Natural killer cell (primary cell): Measurements from ENCODE around the gene MCF2L. TPM values are rescaled to one million over a fixed set of nuclear protein-coding genes. Genes with fewer than 3 reads are reported as not detected.

Experiments
- ATAC-seq, 3 donors: fragments of 150-1000 bp in 2 of 3; fragments of 200-7000 bp in 1 of 3; cut with Tn5 transposase; 1 replicate in 1 of 3; 2 replicates in 2 of 3; pipeline ENCODE4 v1.10.0; 2021; ENCODE audit warnings: mild to moderate bottlenecking in 2 of 3, moderate library complexity in 2 of 3
- DNase-seq, 2 donors: peaks; one replicate each; pipeline versions ENCODE4 v3.0.0 to v3.0.0-alpha.2; 2013 to 2021; ENCODE audit warnings: mixed read lengths in 1 of 2
- H3K27ac ChIP-seq: one replicate; pipeline ENCODE4 v1.5.1; 2013; ENCODE audit warnings: mild to moderate bottlenecking, low read length
- H3K27me3 ChIP-seq: one replicate; pipeline ENCODE4 v1.6.1; 2013; ENCODE audit warnings: low read length; ENCODE audit not compliant: control insufficient read depth, insufficient read depth
- H3K36me3 ChIP-seq: one replicate; pipeline ENCODE4 v1.6.1; 2013; ENCODE audit warnings: low read length; ENCODE audit not compliant: control insufficient read depth, insufficient read depth
- H3K4me1 ChIP-seq: one replicate; pipeline ENCODE4 v1.6.1; 2013; ENCODE audit warnings: low read length; ENCODE audit not compliant: control insufficient read depth, insufficient read depth
- H3K4me3 ChIP-seq: one replicate; pipeline ENCODE4 v1.5.1; 2013; ENCODE audit warnings: low read length
- H3K9me3 ChIP-seq: one replicate; pipeline ENCODE4 v1.6.1; 2013; ENCODE audit warnings: low read length; ENCODE audit not compliant: control insufficient read depth, insufficient read depth
- H3K27ac Mint-ChIP-seq, 2 donors: one replicate each; pipeline ENCODE4 v1.8.0; 2022; ENCODE audit warnings: mild to moderate bottlenecking in 2 of 2, mixed read lengths in 2 of 2, moderate library complexity in 1 of 2
- H3K27me3 Mint-ChIP-seq, 2 donors: one replicate each; pipeline ENCODE4 v1.8.0; 2022; ENCODE audit warnings: low read depth in 2 of 2, mixed read lengths in 2 of 2
- H3K36me3 Mint-ChIP-seq: one replicate; pipeline ENCODE4 v1.8.0; 2022; ENCODE audit warnings: mixed read lengths
- H3K4me1 Mint-ChIP-seq, 2 donors: one replicate each; pipeline ENCODE4 v1.8.0; 2022; ENCODE audit warnings: mixed read lengths in 2 of 2
- H3K4me3 Mint-ChIP-seq: one replicate; pipeline ENCODE4 v1.8.0; 2022; ENCODE audit warnings: mild to moderate bottlenecking, moderate library complexity, mixed read lengths
- H3K9me3 Mint-ChIP-seq, 2 donors: one replicate each; pipeline ENCODE4 v1.8.0; 2022; ENCODE audit warnings: mixed read lengths in 2 of 2
- CTCF ChIP-seq: fragments of 200-600 bp; IDR thresholded peaks from one replicate; pipeline ENCODE4 v1.8.0; 2022; ENCODE audit warnings: antibody characterized with exemption
- WGBS: methylation state at CpG from one replicate; pipeline ENCODE4 v1.1.7; 2013; ENCODE audit warnings: missing lambda C conversion rate; ENCODE audit not compliant: insufficient coverage; 5-methylcytosine and 5-hydroxymethylcytosine counted together
- intact Hi-C: fragments of 100-400 bp; cut with micrococcal nuclease; formaldehyde crosslinking; loops from one replicate; pipeline ENCODE4 v1.14.2; 2022
- total RNA-seq, 4 donors: library from RNA; stranded (reverse); fragments of 120-200 nt in 1 of 4; gene quantifications; one replicate each; pipeline versions ENCODE4 v1.2.3 to v1.2.4, GENCODE V29; 2013 to 2022

The MCF2L gene
- total RNA-seq, 3 donors from 2014 or later (not counting 1 experiment from before 2014, with no cell fraction given) = 1.7 to 3.0 (median 3.0) TPM

- Histone ChIP-seq H3K4me1 (no peaks in the 10 kb centered on the region), H3K27ac (no peak overlapping the region), H3K4me3 (no peak overlapping the region), H3K9me3 (no peaks in the 10 kb centered on the region), H3K27me3 (no peaks in the 10 kb centered on the region), H3K36me3 (no peaks in the 10 kb centered on the region)
- Mint-ChIP-seq H3K4me1 (no peaks in the 10 kb centered on the region), H3K36me3 (no peaks in the 10 kb centered on the region), H3K9me3 (no peaks in the 10 kb centered on the region), H3K4me3 (no peak overlapping the region), H3K27ac (no peak overlapping the region), H3K27me3 (peaks cover 0 to 9% of the 10 kb centered on the region in 2 donors)
- no peak for TF ChIP-seq CTCF
- intact Hi-C loops = no loop called here
- DNase-seq (no peak), ATAC-seq (no peak)
- WGBS = 89% methylated on average over 7 of the region's 7 CpGs
Observed at GRCh38 chr13:112987682-112988024, 18.6 kb downstream of the MCF2L start.

- Histone ChIP-seq H3K27ac (no peak overlapping the region), H3K4me1 (no peaks in the 10 kb centered on the region), H3K36me3 (no peaks in the 10 kb centered on the region), H3K9me3 (no peaks in the 10 kb centered on the region), H3K4me3 (no peak overlapping the region), H3K27me3 (no peaks in the 10 kb centered on the region)
- 83% methylated on average over 8 of the region's 8 CpGs for WGBS
- Mint-ChIP-seq H3K4me1 (no peaks in the 10 kb centered on the region), H3K27ac (no peak overlapping the region), H3K9me3 (no peaks in the 10 kb centered on the region), H3K4me3 (no peak overlapping the region), H3K36me3 (no peaks in the 10 kb centered on the region), H3K27me3 (peaks cover 0 to 14% of the 10 kb centered on the region in 2 donors)
- no peak for TF ChIP-seq CTCF
- DNase-seq (no peak), ATAC-seq (no peak)
- intact Hi-C loops = no loop called here
Observed at GRCh38 chr13:112990783-112991182, 21.8 kb downstream of the MCF2L start.

- no peak for ATAC-seq
- 75% methylated on average over 6 of the region's 6 CpGs for WGBS
- TF ChIP-seq CTCF = no peak
Observed at GRCh38 chr13:112991609-112992008, 22.6 kb downstream of the MCF2L start.

GRCh38 chr13:112992931-112993680, 24.1 kb downstream of the MCF2L start:
- no peaks in the 10 kb centered on the region for H3K9me3 ChIP-seq
- no peak for ATAC-seq
- no peaks in the 10 kb centered on the region for H3K36me3 Mint-ChIP-seq
- no peak overlapping the region for H3K4me3 ChIP-seq
- no peak overlapping the region for H3K27ac ChIP-seq
- no peaks in the 10 kb centered on the region for H3K9me3 Mint-ChIP-seq
- no peak for TF ChIP-seq CTCF
- intact Hi-C loops = no loop called here
- H3K27me3 ChIP-seq = no peaks in the 10 kb centered on the region
- H3K4me1 ChIP-seq = no peaks in the 10 kb centered on the region
- no peak overlapping the region for H3K4me3 Mint-ChIP-seq
- WGBS = 91% methylated on average over 31 of the region's 31 CpGs
- H3K36me3 ChIP-seq = no peaks in the 10 kb centered on the region
- no peak for DNase-seq
- H3K4me1 Mint-ChIP-seq = no peaks in the 10 kb centered on the region
- H3K27ac Mint-ChIP-seq = no peak overlapping the region
- peaks cover 0 to 14% of the 10 kb centered on the region in 2 donors for H3K27me3 Mint-ChIP-seq

More at GRCh38 chr13:112991609-112992008, 22.6 kb downstream of the MCF2L start:
- no peaks in the 10 kb centered on the region for H3K36me3 Mint-ChIP-seq
- H3K27me3 Mint-ChIP-seq = peaks cover 0 to 14% of the 10 kb centered on the region in 2 donors
- DNase-seq = no peak
- H3K9me3 ChIP-seq = no peaks in the 10 kb centered on the region
- intact Hi-C loops = no loop called here
- H3K4me3 ChIP-seq = no peak overlapping the region
- H3K27ac ChIP-seq = no peak overlapping the region
- H3K36me3 ChIP-seq = no peaks in the 10 kb centered on the region
- no peaks in the 10 kb centered on the region for H3K4me1 Mint-ChIP-seq
- no peak overlapping the region for H3K27ac Mint-ChIP-seq
- H3K9me3 Mint-ChIP-seq = no peaks in the 10 kb centered on the region
- no peaks in the 10 kb centered on the region for H3K4me1 ChIP-seq
- no peaks in the 10 kb centered on the region for H3K27me3 ChIP-seq
- H3K4me3 Mint-ChIP-seq = no peak overlapping the region
